Measurements from ENCODE around the gene NEU1. TPM values are rescaled to one million over a fixed set of nuclear protein-coding genes. Genes with fewer than 3 reads are reported as not detected.

Gene NEU1
- total RNA-seq, 1 experiment from 2014 or later = 36.2 TPM

- Histone ChIP-seq H3K14ac (ENCODE audit: insufficient read depth, low read length) (no peak overlapping the region), H4K20me1 (ENCODE audit: control insufficient read depth, insufficient read depth, insufficient read length) (no peaks in the 10 kb centered on the region), H3K79me1 (ENCODE audit: insufficient read depth, low read depth, low read length, poor library complexity, severe bottlenecking) (no peaks in the 10 kb centered on the region), H3K4ac (ENCODE audit: low read depth, low read length) (no peak overlapping the region), H4K5ac (ENCODE audit: insufficient read length, low read depth, low read length) (no peak overlapping the region), H3K4me2 (ENCODE audit: insufficient read depth, insufficient read length, low read length) (no peak overlapping the region), H2BK120ac (ENCODE audit: low read depth, low read length, poor library complexity, severe bottlenecking) (no peak overlapping the region), H4K8ac (replicated peaks; ENCODE audit: insufficient read length, low read depth, low read length) (no peak overlapping the region), H3K79me2 (ENCODE audit: insufficient read depth, low read length) (no peaks in the 10 kb centered on the region), H4K91ac (ENCODE audit: insufficient read length, low read depth, low read length) (no peak overlapping the region), H3K9me3 (ENCODE audit: control insufficient read depth, low read depth, low read length) (no peaks in the 10 kb centered on the region), H2BK20ac (ENCODE audit: low read depth, low read length, poor library complexity, severe bottlenecking) (no peak overlapping the region), H3K4me1 (ENCODE audit: insufficient read depth, low read length) (no peaks in the 10 kb centered on the region), H2BK5ac (ENCODE audit: insufficient read length, low read length) (no peak overlapping the region), H2AK5ac (ENCODE audit: insufficient read length, low read length) (no peak overlapping the region), H2BK15ac (ENCODE audit: low read depth, low read length) (no peak overlapping the region), H3K9ac (ENCODE audit: extremely low read depth, insufficient read length, low read length) (no peak overlapping the region), H2AFZ (ENCODE audit: low read length) (no peak overlapping the region), H3K23me2 (ENCODE audit: insufficient read length, low read depth, low read length, poor library complexity, severe bottlenecking) (no peaks in the 10 kb centered on the region), H3K23ac (ENCODE audit: insufficient read length, low read depth, low read length) (no peak overlapping the region), H3K27ac (ENCODE audit: insufficient read length, low read depth, low read length) (no peak overlapping the region), H3T11ph (ENCODE audit: low read length) (no peak overlapping the region), H3K56ac (ENCODE audit: insufficient read length, low read depth, low read length) (no peak overlapping the region), H3K18ac (ENCODE audit: insufficient read length, low read depth, low read length) (no peak overlapping the region), H2BK12ac (ENCODE audit: insufficient read length, low read depth, low read length) (no peak overlapping the region), H3K27me3 (ENCODE audit: insufficient read depth, low read length) (no peaks in the 10 kb centered on the region)
- no peak overlapping the region for H3K4me3 Mint-ChIP-seq
- no peak for TF ChIP-seq CTCF (conservative IDR thresholded peaks at IDR 0.05)
- 0 out of 4 replicates have a peak, but pooled peaks cover 0 to 2% of the 10 kb centered on the region in 2 experiments for H3K4me1 Mint-ChIP-seq
- H3K9me3 Mint-ChIP-seq = peaks cover 0 to under 1% of the 10 kb centered on the region in 2 experiments; a peak in 3 of 5 replicates
- no peak overlapping the region for H3K27ac Mint-ChIP-seq
- WGBS (ENCODE audit: extremely low coverage, insufficient read length, low lambda C conversion rate) = no CpG with 5 or more reads among the region's 2 CpGs
- DNase-seq = no peak
- no peaks in the 10 kb centered on the region for H3K27me3 Mint-ChIP-seq (ENCODE audit: low read depth)
- peaks cover 0 to under 1% (median 0%) of the 10 kb centered on the region in 3 experiments; a peak in 1 of 7 replicates for H3K36me3 Mint-ChIP-seq (ENCODE audit: insufficient read depth in 1 of 3, low read depth in 3 of 3)
Measured at GRCh38 chr6:31847276-31847978, 15.2 kb downstream of the NEU1 start.
